Non-pigmented ciliary epithelial cell (primary cell): Measurements from ENCODE around the gene CNOT3.

Experiments used
- DNase-seq: peaks from one replicate; pipeline ENCODE4 v3.0.0-alpha.2; 2010; ENCODE audit warnings: low read depth

Gene CNOT3

GRCh38 chr19:54151362-54152035 lies 13.9 kb downstream of the CNOT3 start:
- DNase-seq, result no peak

DNA sequence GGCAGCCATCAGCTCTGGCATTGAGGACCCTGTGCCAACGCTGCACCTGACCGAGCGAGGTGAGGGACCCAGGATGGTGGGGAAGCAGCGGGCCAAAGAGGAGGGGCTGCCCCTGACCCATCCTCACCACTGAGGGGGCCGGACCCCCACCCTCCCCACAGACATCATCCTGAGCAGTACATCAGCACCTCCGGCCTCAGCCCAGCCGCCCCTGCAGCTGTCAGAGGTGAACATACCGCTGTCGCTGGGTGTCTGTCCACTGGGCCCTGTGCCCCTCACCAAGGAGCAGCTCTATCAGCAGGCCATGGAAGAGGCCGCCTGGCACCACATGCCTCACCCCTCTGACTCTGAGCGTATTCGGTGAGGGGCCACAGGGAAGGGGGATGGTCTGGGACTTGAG lies 14.7 kb downstream of the CNOT3 start:
- no peak for DNase-seq

- DNase-seq, result no peak
Observed at GRCh38 chr19:54152878-54153524, 15.4 kb downstream of the CNOT3 start.

- DNase-seq, result no peak
Observed at GRCh38 chr19:54153731-54154326, 16.3 kb downstream of the CNOT3 start.

DNA sequence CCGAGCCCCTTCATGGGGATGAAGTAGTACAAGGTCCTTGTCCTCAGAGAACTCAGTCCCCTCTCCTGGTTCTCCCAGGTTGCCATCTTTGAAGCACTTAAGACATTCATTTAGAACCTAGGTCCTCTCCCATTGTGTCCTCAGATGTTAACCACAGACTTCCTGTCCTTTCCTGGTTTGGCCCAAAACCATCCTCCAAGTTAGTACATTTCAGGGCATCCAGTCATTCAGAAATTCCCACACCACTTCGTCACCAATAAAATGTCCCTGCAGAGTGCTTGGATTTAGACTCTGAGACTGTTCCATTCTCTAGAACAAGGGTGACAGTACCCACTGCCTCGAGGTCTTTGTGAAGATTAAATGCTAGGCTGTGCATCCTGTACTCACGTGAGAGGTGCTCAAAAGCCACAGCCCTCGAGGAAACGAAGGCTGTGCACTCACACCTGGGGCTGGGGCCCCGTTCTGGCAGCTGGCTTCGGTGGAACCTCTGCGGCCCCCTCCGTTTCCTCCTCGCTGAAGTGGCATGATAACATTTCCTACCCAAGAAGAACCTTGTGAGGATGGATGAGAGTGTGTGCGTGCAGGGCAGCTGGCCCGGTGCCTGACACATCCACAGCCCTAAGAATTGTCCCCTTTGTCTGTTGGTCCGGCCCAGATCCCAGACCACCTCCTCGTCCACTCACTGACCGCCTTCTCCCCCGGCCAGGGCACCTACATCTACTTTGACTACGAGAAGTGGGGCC lies 17.2 kb downstream of the CNOT3 start:
- DNase-seq, result no peak

GRCh38 chr19:54155694-54156093 lies 18.1 kb downstream of the CNOT3 start:
- no peak for DNase-seq

DNA sequence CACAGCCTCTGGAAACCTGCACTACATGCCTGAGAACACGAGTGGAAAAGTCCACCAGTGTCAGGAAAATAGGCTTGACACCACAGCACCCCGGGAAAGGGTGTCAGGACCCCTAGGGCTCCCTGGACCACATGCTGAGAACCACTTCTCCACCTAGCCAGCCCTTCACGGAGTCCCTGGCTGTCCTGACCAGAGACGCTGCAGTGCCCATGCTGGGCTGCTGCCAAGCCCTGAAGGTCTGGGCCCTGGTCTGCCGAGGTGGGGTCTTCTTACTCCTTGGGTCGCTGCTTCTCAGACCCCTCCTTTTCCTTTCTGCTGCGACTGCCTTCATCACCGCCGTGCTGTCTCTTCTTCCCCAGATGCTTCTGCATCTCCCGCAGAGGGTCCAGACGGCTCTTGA lies 18.9 kb downstream of the CNOT3 start:
- no peak for DNase-seq

- no peak for DNase-seq
Observed at GRCh38 chr19:54156953-54157352, 19.4 kb downstream of the CNOT3 start.

DNA sequence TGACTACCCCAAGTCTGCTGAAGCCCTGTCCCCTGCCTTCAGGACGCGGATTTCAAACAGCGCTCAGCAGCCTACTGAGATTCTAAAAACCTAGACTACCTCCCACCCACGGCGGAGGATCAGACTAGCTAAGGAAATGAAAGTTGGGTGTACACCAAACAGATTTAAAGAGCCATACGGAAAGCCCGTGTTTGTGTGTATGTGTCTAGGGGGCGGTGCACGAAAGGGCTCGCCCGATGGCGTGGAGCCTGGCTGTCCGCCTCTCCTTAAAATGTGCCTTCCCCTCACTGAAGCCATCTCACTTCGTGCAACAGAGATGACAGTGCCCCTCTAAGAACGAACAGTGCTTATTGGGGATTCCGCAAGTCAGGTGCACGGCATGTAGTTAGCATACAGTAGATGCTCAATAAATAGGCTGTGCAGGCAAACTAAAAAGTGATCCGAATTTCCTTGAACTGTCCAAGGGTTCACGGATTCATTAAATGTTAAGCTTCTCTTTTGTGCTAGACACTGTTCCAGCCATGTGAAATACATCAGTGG lies 21.3 kb downstream of the CNOT3 start:
- no peak for DNase-seq

- peak; percentile 100 for DNase-seq
Observed at GRCh38 chr19:54159352-54160181, 22.0 kb downstream of the CNOT3 start, which contains the start of gene LENG1. LENG1 (minus strand) TSS chr19:54159721; CDS start chr19:54159695, 26 bp downstream.

- no peak for DNase-seq
Observed at GRCh38 chr19:54160182-54160811, 22.7 kb downstream of the CNOT3 start.

- DNase-seq, result no peak
Observed at GRCh38 chr19:54160854-54161253, 23.3 kb downstream of the CNOT3 start.

DNA sequence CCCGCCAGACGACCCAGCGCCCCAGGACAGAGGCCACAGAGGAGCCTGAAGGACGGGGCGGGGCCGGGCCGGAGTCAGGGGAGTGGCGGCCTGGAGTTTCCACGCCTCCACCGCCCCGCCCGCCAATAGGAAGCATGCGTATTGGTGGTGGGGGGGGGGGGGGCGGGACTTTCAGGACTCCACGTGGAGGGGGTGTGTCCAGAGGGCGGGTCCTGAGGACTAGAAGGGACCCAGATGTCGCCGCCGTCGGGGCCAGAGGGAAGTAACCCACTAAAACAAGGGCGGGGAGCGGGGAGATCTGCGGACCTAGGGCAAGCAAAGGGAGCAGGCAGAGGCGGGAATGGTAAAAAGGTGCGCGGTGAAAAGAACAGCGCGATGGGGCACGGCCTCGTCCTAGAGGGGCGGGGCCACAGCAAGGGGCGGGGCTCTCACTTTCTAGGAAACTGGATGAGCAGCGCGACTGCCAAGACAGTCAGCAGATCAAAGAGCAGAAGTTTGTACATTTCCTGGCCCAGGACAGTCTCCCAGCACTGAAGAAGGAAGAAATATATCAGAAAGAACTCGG lies 24.8 kb downstream of the CNOT3 start:
- no peak for DNase-seq

GRCh38 chr19:54162884-54163283 lies 25.3 kb downstream of the CNOT3 start:
- no peak for DNase-seq

GRCh38 chr19:54164369-54165068 lies 27.0 kb downstream of the CNOT3 start:
- no peak for DNase-seq

DNA sequence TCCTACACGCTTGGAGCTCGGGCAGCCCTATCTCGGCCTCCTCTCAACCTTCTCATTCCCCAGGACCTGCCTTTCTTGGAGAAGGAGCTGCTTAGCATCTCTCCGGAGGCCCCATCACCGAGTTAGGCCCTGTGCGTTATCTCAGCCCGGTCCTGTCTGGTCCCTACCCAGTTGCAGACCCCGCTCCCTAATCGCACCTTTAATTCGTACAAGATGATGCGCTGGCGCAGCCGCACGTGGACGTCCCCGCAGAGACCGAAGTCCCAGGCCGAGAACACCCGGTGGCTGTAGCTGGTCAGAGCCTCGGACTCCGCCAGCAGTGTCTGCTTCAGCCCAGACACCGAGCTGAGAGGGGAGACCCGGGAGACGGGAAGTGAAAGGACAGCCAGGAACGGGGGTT lies 27.7 kb downstream of the CNOT3 start:
- DNase-seq, result no peak

DNA sequence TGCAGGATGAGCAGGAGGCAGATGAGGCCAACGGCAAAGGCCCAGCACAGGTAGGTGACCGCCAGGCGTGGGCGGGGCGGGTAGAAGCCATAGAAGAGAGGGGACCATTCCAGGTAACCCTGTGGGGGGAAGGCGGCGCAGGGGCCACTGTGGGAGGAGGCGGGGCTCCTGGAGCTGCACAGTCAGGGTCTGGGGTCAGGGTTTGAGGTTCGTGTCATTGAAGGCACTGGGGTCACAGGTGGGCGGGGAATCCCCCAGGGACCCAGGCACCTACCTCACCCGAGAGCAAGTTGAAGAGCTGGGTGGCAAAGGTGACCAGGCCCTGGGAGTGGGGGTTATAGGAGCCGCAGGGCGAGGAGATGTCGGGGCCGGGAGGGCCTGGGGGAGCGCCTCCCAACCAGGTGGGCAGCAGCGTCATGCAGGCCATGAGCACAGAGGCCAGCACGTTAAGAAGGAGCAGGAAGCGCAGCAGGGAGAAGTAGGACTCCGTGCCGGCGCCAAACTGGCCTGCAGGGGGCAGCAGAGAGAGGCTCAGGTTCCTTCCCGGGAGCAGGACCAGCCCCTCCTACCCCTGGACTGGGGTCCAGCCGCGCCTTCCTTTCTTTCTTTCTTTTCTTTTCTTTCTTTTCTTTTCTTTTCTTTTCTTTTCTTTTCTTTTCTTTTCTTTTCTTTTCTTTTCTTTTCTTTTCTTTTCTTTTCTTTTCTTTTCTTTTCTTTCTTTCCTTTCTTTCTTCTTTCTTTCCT lies 30.8 kb downstream of the CNOT3 start:
- no peak for DNase-seq

DNA sequence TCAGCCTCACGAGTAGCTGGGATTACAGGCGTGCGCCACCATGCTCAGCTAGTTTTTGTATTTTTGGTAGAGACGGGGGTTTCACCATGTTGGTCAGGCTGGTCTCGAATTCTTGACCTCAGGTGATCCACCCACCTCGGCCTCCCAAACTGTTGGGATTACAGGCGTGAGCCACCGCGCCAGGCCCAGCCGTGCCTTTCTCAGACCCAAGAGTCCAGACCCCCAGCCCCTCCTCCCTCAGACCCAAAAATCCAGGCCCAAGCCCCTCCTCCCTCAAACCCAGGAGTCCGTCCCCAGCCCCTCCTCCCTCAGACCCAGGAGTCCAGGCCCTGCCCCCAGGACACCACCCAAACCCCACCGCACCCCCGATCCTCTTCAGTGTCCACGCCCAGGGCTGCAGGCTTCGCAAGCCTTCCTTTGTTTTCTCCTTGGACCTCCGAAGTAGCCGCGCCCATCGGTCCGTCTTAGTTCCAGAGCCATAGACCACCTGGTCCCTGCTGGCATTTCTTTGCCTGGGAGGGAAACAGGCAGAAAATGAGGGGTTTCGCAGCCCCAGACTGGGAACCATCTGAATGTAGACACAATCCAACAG lies 31.7 kb downstream of the CNOT3 start:
- DNase-seq, result no peak
